Measurements from ENCODE around the gene GAREM2.

- no peak for TF ChIP-seq ATF1 (CRISPR knock-in tag; IDR thresholded peaks at IDR 0.05)
- no peak for TF ChIP-seq ATF1 (tag; IDR thresholded peaks at IDR 0.05)
- TF ChIP-seq NR2C1 (IDR thresholded peaks at IDR 0.05): no peak
- TF ChIP-seq NR2C1 (tag; IDR thresholded peaks at IDR 0.05): no peak
- TF ChIP-seq RAD21 (CRISPR knock-in tag; conservative IDR thresholded peaks at IDR 0.05 in 1 of 2, IDR thresholded peaks at IDR 0.05 in 1 of 2): no peak
Measured at GRCh38 chr2:26150243-26150642, 22.6 kb upstream of the GAREM2 start.
